Endodermal cell (in vitro differentiated cells): ENCODE results near the gene RPP21. TPM values are rescaled to one million over a fixed set of nuclear protein-coding genes. Genes with fewer than 3 reads are reported as not detected.

Source experiments
- DNase-seq: peaks from one replicate; pipeline ENCODE4 v3.0.0-alpha.2; 2017
- H3K27ac ChIP-seq: 2 replicates; pipeline ENCODE4 v1.5.1; 2013; ENCODE audit warnings: mild to moderate bottlenecking, low read depth, low read length, moderate library complexity
- H3K27me3 ChIP-seq: 2 replicates; pipeline ENCODE4 v1.6.1; 2013; ENCODE audit warnings: mild to moderate bottlenecking, low read length, moderate library complexity; ENCODE audit not compliant: insufficient read depth, control insufficient read depth, poor library complexity, severe bottlenecking
- H3K36me3 ChIP-seq: 2 replicates; pipeline ENCODE4 v1.7.0; 2013; ENCODE audit warnings: mild to moderate bottlenecking, low read length, moderate library complexity; ENCODE audit not compliant: control insufficient read depth, insufficient read depth
- H3K4me1 ChIP-seq: one replicate; pipeline ENCODE4 v1.7.0; 2013; ENCODE audit warnings: low read length; ENCODE audit not compliant: control insufficient read depth, insufficient read depth
- H3K4me3 ChIP-seq: 2 replicates; pipeline ENCODE4 v1.5.1; 2013; ENCODE audit warnings: mild to moderate bottlenecking, low read length, moderate library complexity
- H3K9ac ChIP-seq: 2 replicates; pipeline ENCODE4 v1.6.1; 2013; ENCODE audit warnings: mild to moderate bottlenecking, low read length, moderate library complexity; ENCODE audit not compliant: poor library complexity, severe bottlenecking; ENCODE audit errors: extremely low read depth
- H3K9me3 ChIP-seq: 2 replicates; pipeline ENCODE4 v1.6.1; 2013; ENCODE audit warnings: mild to moderate bottlenecking, low read length, moderate library complexity; ENCODE audit not compliant: control insufficient read depth
- H3K27ac Mint-ChIP-seq: 2 replicates; pipeline ENCODE4 v1.8.0; 2020; ENCODE audit warnings: mixed read lengths
- H3K27me3 Mint-ChIP-seq: 2 replicates; pipeline ENCODE4 v1.8.0; 2021; ENCODE audit warnings: mild to moderate bottlenecking, mixed read lengths; ENCODE audit not compliant: insufficient read depth
- H3K36me3 Mint-ChIP-seq: 2 replicates; pipeline ENCODE4 v1.8.0; 2020; ENCODE audit warnings: low read depth, mixed read lengths
- H3K4me1 Mint-ChIP-seq: 2 replicates; pipeline ENCODE4 v1.8.0; 2020; ENCODE audit warnings: mixed read lengths
- H3K4me3 Mint-ChIP-seq: 2 replicates; pipeline ENCODE4 v1.8.0; 2020; ENCODE audit warnings: mild to moderate bottlenecking, moderate library complexity, mixed read lengths
- H3K9me3 Mint-ChIP-seq: 2 replicates; pipeline ENCODE4 v1.8.0; 2020; ENCODE audit warnings: mild to moderate bottlenecking, mixed read lengths
- CTCF ChIP-seq: fragments of 200-600 bp; sonication (generic); conservative IDR thresholded peaks from 2 replicates; pipeline ENCODE4 v1.5.0; 2021; ENCODE audit warnings: antibody characterized with exemption, mild to moderate bottlenecking
- WGBS, 2 experiments: methylation state at CpG; one replicate each; pipeline versions ENCODE4 v1.1.5 to v1.1.7; 2013; ENCODE audit warnings: missing lambda C conversion rate in 2 of 2, mixed read lengths in 1 of 2; ENCODE audit not compliant: insufficient coverage in 1 of 2, insufficient read length in 1 of 2; 5-methylcytosine and 5-hydroxymethylcytosine counted together
- total RNA-seq, 2 donors: library from RNA; stranded (reverse); fragmentation: NEBNext Ultra II Directional in 1 of 2; extraction: Animal tissue kit (Norgen Biotek cat#: 25700) in 1 of 2; gene quantifications; 2 replicates in 1 of 2; 3 replicates in 1 of 2; pipeline ENCODE4 v1.2.1, GENCODE V29; 2021

Gene RPP21
- total RNA-seq, 2 donors from 2014 or later: 52.2 to 59.7 TPM

- 94 to 96% methylated on average over 3 to 6 of the region's 6 CpGs for WGBS, 2 experiments
- Mint-ChIP-seq H3K27ac (no peak overlapping the region), H3K36me3 (peaks cover 43% of the 10 kb centered on the region), H3K27me3 (no peaks in the 10 kb centered on the region), H3K4me3 (no peak overlapping the region), H3K9me3 (no peaks in the 10 kb centered on the region), H3K4me1 (peaks cover 22% of the 10 kb centered on the region)
- DNase-seq: no peak
- Histone ChIP-seq H3K27ac (no peak overlapping the region), H3K9ac (no peak overlapping the region), H3K36me3 (peaks cover 77% of the 10 kb centered on the region), H3K27me3 (no peaks in the 10 kb centered on the region), H3K4me3 (no peak overlapping the region), H3K4me1 (no peaks in the 10 kb centered on the region), H3K9me3 (peaks cover 14% of the 10 kb centered on the region)
- no peak for TF ChIP-seq CTCF
These were observed 26.9 kb upstream of the RPP21 start for GRCh38 chr6:30317913-30318589.

- 94 to 100% methylated on average over 1 of the region's 1 CpG for WGBS, 2 experiments
- Histone ChIP-seq H3K9ac (no peak overlapping the region), H3K4me3 (no peak overlapping the region), H3K36me3 (peaks cover 67% of the 10 kb centered on the region), H3K9me3 (peaks cover 14% of the 10 kb centered on the region), H3K27ac (no peak overlapping the region), H3K4me1 (no peaks in the 10 kb centered on the region), H3K27me3 (no peaks in the 10 kb centered on the region)
- no peak for DNase-seq
- Mint-ChIP-seq H3K27me3 (no peaks in the 10 kb centered on the region), H3K27ac (no peak overlapping the region), H3K36me3 (peaks cover 33% of the 10 kb centered on the region), H3K4me1 (peaks cover 27% of the 10 kb centered on the region), H3K9me3 (no peaks in the 10 kb centered on the region), H3K4me3 (no peak overlapping the region)
- no peak for TF ChIP-seq CTCF
These were observed 25.7 kb upstream of the RPP21 start for GRCh38 chr6:30319146-30319835.

GRCh38 chr6:30321692-30322388 is 23.1 kb upstream of the RPP21 start:
- H3K9me3 Mint-ChIP-seq: no peaks in the 10 kb centered on the region
- DNase-seq: no peak
- peaks cover 21% of the 10 kb centered on the region for H3K36me3 Mint-ChIP-seq
- no peaks in the 10 kb centered on the region for H3K27me3 Mint-ChIP-seq
- Histone ChIP-seq H3K27me3 (no peaks in the 10 kb centered on the region), H3K4me3 (peak overlapping the region; percentile 56), H3K9ac (no peak overlapping the region), H3K4me1 (no peaks in the 10 kb centered on the region), H3K9me3 (peaks cover 14% of the 10 kb centered on the region), H3K27ac (no peak overlapping the region), H3K36me3 (peaks cover 48% of the 10 kb centered on the region)
- peak overlapping the region; percentile 81 for H3K27ac Mint-ChIP-seq
- peaks cover 36% of the 10 kb centered on the region for H3K4me1 Mint-ChIP-seq
- no peak overlapping the region for H3K4me3 Mint-ChIP-seq
- WGBS, 2 experiments: 74 to 89% methylated on average over 3 to 6 of the region's 6 CpGs
- no peak for TF ChIP-seq CTCF
